ENCODE data around the gene MMP2.

The MMP2 gene

DNA sequence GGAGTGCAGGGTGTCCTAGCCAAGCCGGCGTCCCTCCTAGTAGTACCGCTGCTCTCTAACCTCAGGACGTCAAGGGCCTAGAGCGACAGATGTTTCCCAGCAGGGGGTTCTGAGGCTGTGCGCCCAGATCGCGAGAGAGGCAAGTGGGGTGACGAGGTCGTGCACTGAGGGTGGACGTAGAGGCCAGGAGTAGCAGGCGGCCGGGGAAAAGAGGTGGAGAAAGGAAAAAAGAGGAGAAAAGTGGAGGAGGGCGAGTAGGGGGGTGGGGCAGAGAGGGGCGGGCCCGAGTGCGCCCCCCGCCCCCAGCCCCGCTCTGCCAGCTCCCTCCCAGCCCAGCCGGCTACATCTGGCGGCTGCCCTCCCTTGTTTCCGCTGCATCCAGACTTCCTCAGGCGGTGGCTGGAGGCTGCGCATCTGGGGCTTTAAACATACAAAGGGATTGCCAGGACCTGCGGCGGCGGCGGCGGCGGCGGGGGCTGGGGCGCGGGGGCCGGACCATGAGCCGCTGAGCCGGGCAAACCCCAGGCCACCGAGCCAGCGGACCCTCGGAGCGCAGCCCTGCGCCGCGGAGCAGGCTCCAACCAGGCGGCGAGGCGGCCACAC lies at the start of gene MMP2:
MMP2 (plus strand) TSS at position 372 of the 603 bp plus-strand sequence. CDS start 282 bp downstream, outside the sequence.
- DNase-seq (ENCODE audit: low read depth in 2 of 2): no peak

DNA sequence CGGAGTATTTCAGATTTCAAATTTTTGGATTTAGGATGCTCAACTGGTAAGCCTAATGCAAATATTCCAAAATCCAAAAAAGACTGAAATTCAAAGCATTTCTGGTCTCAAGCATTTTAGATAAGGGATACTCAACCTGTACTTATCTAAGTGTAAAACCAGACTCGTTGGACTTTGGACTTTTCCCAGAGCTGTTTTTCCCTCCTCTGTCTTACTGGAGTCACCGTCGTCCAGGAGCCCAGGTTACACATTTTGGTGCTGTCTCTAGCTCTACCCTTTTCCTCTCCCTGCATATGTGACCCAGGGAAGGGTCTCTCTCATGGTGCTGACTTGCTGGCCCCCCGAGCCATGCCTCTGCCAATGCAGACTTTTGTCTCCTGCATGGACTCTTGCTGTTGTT lies 46.0 kb upstream of the MMP2 start:
- DNase-seq (ENCODE audit: low read depth in 2 of 2): no peak

DNA sequence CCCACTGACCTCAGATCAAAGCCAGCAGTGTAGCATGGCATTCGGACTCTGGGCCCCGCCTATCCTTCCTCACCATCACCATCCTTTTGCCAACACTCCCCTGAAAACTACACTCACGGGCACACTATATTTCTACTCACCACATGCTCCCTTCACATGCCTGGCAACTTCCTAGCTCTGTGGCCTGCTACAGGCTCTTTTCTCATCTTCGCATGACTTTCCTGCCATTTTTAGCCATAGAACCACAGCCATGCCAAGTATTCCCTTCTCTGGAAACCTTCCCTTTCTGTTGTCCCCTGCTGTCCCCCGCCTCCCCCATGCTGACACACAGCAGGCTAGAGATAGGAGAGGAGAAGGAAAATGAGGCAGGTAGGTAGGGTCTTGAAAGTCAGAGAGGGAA lies 45.5 kb upstream of the MMP2 start:
- DNase-seq (ENCODE audit: low read depth in 2 of 2): no peak

DNA sequence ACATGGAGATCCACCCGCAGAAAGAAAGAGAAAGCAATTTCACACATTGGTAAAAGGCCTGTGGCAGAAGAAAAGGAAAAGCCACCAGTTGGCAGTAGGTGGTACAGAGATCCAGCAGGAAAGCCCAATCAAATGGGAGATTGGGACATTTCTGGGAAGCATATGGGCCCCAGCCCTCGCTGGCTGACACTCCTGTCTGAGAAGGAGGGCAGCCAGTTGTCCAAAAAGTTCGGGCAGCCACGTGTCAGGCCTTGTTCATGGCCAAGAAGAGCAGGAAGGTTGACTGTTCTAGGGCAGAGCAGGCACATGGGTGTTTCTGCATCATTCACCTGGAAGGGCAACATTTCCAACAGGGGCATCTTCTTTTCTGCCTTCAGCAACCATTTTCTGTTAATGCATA lies 45.0 kb upstream of the MMP2 start:
- DNase-seq (ENCODE audit: low read depth in 2 of 2): no peak

DNA sequence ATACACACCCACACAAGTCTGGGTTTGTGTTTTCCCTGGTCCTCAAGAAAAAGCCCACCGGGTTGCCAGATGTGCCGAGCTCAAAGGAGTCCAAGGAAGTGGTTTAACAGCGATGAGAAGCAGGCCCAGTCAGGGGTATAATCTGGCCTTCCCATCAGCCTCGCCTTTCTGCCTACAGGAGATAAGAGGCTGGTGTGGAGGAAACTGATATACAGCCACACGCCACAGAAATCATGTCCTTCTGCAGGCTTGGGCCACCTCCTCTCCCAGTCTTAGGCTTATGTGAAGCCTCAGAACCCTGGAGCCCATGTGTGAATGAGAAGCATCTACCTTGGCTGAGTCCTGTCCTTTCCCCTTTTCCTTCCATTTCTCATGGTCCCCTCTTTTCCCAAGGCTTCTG lies 43.6 kb upstream of the MMP2 start:
- no peak for DNase-seq (ENCODE audit: low read depth in 2 of 2)

DNA sequence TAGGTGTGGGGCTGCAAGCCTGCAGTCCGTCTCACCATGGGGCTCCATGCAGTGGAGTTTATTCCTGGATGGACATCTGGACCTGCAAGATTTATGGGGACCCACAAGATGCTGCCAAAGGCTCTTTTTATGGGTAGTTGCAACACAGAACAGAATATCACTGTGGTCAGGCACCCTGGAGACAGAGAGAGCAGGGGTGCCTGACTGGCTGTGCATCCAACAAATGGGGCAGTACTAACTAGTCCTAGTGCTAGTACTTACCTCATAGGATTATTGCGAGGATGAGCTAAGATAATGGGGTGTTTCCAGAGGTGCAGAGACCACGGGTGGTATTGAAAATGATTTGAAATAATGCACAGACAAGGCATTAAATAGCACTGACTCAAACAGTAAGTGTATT lies 42.4 kb upstream of the MMP2 start:
- no peak for DNase-seq (ENCODE audit: low read depth in 2 of 2)

DNA sequence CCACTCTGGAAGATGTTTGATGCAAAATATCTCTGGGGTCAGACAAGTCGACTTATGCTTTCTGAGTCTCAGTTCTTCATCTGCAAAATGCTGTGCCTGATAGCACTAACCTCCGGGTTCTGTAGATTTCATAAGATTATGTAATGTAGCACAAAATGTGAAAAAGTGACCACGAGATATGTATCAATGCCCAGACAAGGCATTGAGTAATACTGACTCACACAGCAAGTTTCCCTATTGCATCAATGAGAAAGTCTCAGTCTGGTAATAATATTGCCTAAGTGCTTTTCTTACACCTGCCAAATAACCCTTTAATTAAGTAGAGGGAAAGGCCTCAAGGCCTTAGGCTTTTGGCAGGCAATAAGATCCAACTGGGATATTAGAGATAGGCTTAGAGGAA lies 41.4 kb upstream of the MMP2 start:
- DNase-seq (ENCODE audit: low read depth in 2 of 2): no peak

DNA sequence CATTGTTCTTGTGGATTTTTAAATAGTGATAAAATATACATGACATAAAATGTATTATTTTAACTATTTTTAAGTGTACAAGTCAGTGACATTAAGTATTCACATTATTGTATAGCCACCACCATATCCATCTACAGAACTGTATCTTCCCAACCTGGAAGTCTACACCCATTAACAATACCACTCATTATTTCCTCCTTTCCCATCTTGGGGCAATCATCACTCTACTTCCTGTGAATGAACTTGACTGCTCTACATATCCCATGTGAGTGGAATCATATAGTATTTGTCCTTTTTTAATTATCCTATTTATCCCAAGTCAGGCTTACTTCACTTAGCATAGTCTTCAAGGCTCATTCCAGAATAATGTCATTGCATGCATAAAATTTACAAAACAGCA lies 40.7 kb upstream of the MMP2 start:
- no peak for DNase-seq (ENCODE audit: low read depth in 2 of 2)

DNA sequence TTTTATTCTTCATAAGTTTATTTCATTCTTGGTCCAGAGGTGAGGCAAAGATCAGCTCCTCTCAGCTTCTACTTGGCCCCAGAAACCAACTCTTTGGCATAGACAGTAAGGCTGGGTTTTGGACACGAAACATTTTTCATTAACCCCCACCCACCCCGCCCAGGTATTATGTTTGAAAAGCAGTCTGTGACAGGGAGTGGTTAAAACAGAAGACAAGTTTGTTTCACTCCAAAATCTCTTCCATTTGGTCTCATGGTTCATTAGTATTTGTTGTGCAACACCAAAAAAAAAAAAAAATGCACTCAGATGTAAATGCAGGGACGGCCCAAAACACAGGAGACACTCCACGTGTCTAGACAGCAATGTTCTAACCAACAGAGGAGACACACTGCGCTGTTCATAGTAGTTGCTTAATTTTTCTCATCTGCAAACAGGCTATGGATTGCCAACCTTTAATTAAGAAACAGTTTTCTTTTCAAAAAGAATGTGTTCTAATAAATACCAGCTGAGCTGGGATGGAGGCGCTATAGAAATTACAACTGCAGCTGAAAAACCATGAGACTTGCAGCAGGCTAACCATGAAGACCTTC lies 39.8 kb upstream of the MMP2 start:
- no peak for DNase-seq (ENCODE audit: low read depth in 2 of 2)

DNA sequence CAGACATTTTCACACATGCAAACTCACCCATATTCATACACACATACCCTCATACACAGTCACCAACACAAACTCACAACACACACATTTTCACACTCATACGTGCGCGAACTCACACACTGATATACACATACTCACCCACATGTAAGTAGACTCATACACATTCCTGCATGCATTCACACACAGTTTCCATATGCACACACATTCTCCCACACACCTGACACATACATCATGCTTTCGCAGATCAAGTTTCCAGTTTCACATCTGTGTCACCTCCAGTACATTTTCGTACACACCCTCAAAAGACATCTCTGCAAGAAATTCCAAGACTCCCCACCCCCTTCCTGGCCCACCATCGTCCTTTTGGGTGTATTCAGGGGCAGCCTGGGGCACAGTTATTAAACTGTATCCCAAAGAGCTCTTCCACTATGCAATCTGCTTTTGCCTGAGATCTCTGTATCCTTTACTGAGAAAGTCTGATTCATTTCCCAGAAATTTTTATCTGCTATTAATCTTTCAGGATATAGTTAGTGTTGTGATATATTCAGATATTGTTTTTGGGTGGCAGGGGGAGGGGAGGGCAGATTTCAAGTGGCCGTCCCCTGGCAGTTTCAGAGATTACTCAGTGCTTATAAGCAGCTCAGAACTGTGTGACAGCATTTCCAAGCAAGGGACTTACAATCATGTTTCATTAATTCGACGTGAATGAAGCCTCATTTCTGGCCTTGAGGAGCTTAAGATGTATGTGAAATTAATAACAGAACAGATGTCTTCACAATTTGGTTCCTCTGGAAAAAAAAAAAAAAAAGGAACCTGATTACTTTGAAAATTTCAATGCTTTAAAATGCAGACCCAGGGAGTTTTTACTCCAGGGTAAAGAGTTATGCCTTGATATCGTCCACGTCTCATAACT lies 35.3 kb upstream of the MMP2 start:
- DNase-seq (ENCODE audit: low read depth in 2 of 2): no peak

DNA sequence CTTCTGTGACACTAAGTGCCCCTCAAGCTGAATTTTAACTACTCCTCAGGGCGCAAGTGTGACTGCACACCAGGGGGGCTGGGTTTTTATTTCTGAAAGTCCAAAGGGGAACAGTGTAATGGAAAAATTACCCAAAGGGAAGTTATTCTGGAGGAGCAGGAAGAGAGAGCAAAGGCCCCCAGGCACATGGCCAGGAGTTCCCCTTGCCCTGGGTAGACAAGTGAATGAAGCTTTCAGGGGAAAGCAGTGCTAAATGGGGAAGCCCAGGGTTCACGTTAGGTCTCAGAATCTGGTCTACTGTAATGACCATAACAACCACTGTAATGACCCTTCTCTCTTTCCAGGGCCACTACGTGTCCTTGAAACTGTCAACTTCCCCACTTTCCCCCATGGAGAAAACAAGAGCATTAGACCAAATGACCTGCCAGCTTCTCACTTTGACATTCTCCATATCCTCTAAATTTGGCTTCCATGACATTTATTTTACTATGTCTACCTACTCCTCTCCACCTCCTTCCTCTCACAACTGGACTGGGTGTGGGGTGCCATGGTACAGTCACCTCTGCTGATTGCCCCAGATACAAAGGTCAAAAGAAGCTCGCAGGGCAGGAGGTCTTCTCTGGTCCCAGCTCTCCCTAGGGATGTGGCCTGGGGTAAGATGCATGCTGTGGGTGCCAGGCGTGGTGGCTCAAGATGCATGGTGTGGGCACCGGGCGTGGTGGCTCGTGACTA lies 34.1 kb upstream of the MMP2 start:
- no peak for DNase-seq (ENCODE audit: low read depth in 2 of 2)

DNA sequence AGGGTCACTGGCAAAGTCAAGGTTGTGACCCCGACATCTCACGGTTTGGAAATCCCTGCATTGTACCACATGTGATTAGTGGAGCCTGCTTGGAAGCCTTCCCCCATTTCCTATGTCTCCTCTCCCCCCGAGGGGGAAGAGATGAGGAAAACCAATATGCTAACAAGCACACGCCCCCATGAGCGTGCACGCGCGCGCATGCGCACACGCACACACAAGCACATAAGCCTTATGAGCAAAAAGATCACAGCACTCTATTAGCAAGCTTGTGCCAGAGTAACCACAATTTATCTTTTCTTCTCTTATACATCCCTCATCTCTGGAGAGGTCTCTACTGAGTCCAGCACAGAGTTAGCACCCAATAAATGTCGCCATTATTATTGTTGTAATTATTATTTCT lies 31.8 kb upstream of the MMP2 start:
- no peak for DNase-seq (ENCODE audit: low read depth in 2 of 2)

DNA sequence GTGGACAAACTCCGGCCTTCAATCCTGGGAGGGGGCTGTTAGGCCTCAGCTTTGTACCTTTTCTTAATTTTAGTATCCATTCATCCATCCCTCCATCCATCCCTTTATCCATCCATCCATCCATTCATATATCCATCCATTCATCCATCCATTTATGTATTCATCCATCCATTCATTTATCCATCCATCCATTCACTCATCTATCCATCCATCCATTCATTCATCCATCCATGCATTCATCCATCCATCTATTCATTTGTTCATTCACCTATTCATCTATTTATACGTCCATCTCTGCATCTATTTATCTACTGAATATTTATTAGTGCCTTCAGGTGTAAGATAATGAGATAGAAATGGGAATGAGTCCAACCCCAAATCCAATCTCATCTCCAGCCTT lies 26.0 kb upstream of the MMP2 start:
- no peak for DNase-seq (ENCODE audit: low read depth in 2 of 2)

DNA sequence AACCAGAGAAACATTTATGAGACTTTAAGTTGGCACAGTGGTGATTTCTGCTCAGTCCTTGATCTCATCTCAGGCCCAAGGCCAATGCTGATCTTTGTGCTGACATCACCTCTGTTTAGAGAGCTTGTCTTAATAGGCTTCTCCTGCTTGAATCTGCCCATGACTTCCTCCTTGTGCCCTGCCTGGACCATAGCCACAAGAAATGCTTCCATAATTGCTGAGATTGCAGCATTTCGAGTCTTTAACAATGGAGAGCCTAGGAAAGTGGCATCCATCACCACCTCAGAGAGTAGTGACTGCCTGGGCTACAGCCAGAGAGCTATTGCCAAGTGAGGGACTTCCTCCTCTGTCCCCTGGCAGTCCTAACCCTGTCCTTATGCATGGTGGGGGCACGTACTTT lies 25.1 kb upstream of the MMP2 start:
- no peak for DNase-seq (ENCODE audit: low read depth in 2 of 2)

DNA sequence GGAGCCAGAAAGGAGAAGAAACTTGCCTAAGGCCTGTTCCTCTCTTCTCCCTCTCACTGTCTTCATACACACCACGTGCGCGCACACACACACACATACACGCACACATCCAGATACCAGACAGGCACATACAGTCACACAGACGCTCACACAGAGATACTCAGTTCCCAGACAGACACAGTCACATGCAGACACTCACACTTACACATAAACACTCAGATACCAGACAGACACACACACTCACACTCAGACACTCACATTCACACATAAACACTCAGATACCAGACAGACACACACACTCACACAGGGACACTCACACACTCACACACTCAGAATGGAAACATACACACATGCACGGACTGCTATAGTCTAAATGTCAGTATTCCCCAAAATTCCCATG lies 24.1 kb upstream of the MMP2 start:
- no peak for DNase-seq (ENCODE audit: low read depth in 2 of 2)

DNA sequence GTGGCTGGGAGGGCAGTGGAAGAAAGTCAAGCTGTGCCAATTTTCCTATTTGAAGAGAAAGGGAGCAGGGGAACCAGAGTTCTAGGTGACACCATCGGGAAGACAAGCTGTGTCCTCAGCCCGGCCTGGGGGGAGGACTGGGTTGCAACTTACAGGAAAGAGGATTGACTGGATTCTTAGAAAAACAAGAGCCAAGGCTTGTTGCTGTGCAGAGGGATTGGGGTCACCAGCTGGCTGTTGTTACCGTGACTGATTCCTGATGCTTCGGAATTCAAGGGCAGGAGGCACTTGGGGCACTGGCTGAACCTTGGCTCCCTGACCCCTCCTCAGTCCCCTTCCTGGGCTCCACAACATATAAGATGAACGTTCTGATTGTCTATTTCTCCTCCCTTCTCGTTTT lies 16.8 kb upstream of the MMP2 start:
- no peak for DNase-seq (ENCODE audit: low read depth in 2 of 2)

DNA sequence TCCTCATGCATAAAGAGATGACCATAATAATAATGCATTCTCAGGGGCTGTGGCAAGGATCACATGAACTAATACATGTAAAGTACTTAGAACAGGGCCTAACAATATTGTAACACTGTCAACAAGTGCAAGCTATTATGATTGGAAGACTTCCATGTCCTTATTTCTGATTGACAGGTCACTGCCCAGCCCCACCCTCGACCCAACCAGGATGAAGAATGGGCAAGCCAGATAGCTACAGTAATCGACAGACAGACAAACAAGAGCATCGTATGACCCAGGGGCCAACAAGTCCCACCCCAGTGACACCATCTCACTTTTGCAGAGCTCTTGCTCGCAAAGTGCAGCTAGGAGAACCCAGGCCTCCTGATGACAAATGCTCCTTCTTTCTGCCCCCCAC lies 14.6 kb upstream of the MMP2 start:
- DNase-seq (ENCODE audit: low read depth in 2 of 2): no peak

DNA sequence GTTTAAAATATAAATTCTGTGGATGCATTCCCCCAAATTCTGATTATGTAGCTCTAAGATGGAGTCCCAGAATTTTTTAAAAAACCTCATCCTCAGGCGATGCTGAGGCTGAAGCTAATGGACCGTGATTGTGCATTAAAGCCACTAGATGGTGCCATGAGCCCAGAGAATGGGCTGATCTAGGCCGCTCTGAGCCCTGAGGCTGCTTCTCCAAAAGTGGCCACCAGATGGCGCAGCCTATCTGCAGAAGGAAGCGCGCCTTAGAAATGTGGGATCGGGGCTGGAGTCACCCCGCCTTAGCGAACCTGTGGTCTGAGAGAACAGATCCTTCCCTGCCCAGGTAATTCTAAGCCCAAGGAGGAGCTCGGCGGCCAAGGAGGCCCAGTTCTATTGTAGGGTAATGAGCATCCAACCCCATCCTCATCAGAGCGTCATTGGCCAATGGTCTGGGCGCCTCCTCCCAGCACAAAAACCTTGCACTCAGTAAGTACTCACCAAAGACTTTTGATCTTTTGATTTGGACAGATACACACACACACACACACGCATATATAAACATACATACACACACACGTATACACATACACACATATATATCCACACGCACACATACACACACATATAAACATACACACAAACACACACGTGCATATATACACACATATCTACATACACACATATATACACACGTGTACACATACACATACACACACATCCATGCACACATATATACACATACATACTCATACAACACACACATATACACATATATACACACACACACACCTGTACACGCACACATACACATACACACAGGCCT lies 13.7 kb upstream of the MMP2 start:
- DNase-seq (ENCODE audit: low read depth in 2 of 2): peak; percentile 57 to 72

DNA sequence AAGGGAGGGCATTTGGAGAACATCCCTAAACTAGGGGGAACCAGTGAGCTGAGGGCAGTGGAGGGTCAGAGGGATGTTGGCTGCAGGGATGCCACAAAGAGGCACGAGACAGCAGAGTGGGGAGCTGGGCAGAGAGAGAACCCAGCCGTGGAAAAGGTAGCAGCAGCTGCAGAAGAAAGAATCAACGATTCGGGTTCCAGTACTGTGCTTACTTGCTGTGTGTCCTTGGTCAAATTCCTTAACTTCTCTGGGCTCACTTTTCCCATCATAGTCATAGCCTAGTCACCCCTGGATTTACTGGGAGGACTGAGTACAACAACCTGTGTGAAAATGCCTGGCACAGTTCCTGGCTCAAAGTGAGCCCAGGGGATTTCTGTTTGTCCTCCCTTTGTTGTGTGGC lies 12.8 kb upstream of the MMP2 start:
- no peak for DNase-seq (ENCODE audit: low read depth in 2 of 2)

DNA sequence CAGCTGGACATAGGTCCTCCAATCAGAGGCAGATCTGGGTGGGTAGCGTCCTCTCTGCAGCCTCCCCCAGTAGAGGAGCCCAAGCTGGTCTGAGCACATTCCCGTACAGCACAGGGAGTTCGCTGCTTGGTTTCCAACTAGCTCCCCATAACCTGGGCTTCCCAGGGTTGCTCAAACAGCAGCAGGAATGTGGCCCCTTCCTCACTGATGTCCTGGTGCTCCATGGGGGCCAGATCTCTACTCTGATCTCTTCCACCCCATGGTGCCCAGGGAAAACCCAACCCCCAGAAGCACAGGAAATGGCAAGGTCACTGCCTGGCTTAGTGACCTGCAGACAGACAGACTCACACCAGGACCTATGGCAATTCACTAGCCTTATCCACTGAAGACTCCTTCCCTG lies 11.1 kb upstream of the MMP2 start:
- no peak for DNase-seq (ENCODE audit: low read depth in 2 of 2)

DNA sequence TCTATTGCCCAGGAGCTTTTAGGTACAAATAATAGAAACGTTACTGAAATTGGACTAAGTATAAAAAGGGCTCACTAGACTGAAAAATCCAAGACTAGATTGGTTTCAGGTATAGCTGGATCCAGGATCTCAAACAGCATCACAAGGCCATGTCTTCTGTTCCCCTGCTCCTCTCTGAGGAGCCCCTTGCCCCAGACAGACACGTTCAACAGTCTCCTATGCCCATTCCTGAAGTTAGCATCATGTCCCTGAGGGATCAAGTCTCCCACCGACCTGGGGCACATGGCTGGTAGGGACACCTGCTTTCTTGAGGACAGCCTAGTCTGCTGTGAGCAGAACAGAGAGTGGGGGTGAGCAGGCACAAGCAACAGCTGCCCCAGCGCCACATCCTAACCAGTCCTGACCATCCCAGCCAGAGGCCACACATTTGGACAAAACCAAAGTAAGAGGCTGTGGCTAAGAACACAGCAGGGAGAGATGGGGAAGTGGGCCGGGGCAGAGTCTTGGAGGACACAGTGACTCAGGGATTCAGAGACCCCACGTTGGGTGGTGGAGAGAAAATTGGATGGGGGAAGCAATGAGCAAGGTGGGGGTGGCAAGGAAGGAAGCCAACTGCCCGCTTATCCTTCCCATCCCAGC lies 10.5 kb upstream of the MMP2 start:
- DNase-seq (ENCODE audit: low read depth in 2 of 2): no peak
